T-cell (primary cell): Measurements from ENCODE around the gene SPG7. TPM values are rescaled to one million over a fixed set of nuclear protein-coding genes. Genes with fewer than 3 reads are reported as not detected.

Experiments
- ATAC-seq, 4 experiments: fragments of 200-7000 bp in 3 of 4; fragments of 150-1000 bp in 1 of 4; cut with Tn5 transposase; replicated peaks in 1 of 4; 1 replicate in 3 of 4; 2 replicates in 1 of 4; pipeline ENCODE4 v1.10.0; 2021; ENCODE audit warnings: moderate library complexity in 3 of 4, mild to moderate bottlenecking in 2 of 4, moderate number of reproducible peaks in 1 of 4
- CTCF ChIA-PET, 2 donors: fragments of 300-600 bp; sonication (Branson Sonifier 250); formaldehyde crosslinking; loops; one replicate each; lab custom pipeline; 2022; ENCODE audit warnings: antibody characterized with exemption in 2 of 2; lab: Charles Lee
- POLR2A ChIA-PET, 2 donors: fragments of 300-600 bp; sonication (Branson Sonifier 250); formaldehyde crosslinking; loops; one replicate each; lab custom pipeline; 2022; ENCODE audit warnings: antibody characterized with exemption in 2 of 2; lab: Charles Lee
- DNase-seq, 35 experiments: peaks; one replicate each; pipeline versions ENCODE4 v3.0.0 to v3.0.0-alpha.2; 2013 to 2023
- H3K27ac ChIP-seq: one replicate; pipeline ENCODE4 v1.5.1; 2013; ENCODE audit warnings: low read length
- H3K27me3 ChIP-seq, 2 experiments: replicated peaks in 1 of 2; 1 replicate in 1 of 2; 2 replicates in 1 of 2; pipeline versions ENCODE4 v1.6.1 to v1.7.0; 2013; ENCODE audit warnings: low read length in 1 of 2, mixed read lengths in 1 of 2; ENCODE audit not compliant: control insufficient read depth in 2 of 2, insufficient read depth in 2 of 2; ENCODE audit errors: extremely low read depth in 1 of 2
- H3K36me3 ChIP-seq, 2 donors: 1 replicate in 1 of 2; 2 replicates in 1 of 2; pipeline versions ENCODE4 v1.6.1 to v1.7.0; 2013; ENCODE audit warnings: low read length in 1 of 2; ENCODE audit not compliant: control insufficient read depth in 2 of 2, insufficient read depth in 1 of 2; ENCODE audit errors: extremely low read depth in 1 of 2
- H3K4me1 ChIP-seq, 2 experiments: 1 replicate in 1 of 2; 2 replicates in 1 of 2; pipeline versions ENCODE4 v1.6.1 to v1.7.0; 2013; ENCODE audit warnings: low read length in 2 of 2, mixed read lengths in 1 of 2; ENCODE audit not compliant: insufficient read depth in 2 of 2, control insufficient read depth in 1 of 2; ENCODE audit errors: extremely low read depth in 1 of 2
- H3K4me3 ChIP-seq, 2 donors: 1 replicate in 1 of 2; 2 replicates in 1 of 2; pipeline versions ENCODE4 v1.5.1 to v1.7.0; 2013; ENCODE audit warnings: mild to moderate bottlenecking in 2 of 2, low read length in 1 of 2, moderate library complexity in 1 of 2; ENCODE audit not compliant: control insufficient read depth in 1 of 2; ENCODE audit errors: extremely low read depth in 1 of 2
- H3K9me3 ChIP-seq: 2 replicates; pipeline ENCODE4 v1.7.0; 2013
- H3K27ac Mint-ChIP-seq, 2 donors: one replicate each; pipeline ENCODE4 v1.8.0; 2020 to 2021; ENCODE audit warnings: mild to moderate bottlenecking in 2 of 2, mixed read lengths in 2 of 2
- H3K27me3 Mint-ChIP-seq, 2 donors: one replicate each; pipeline ENCODE4 v1.8.0; 2021 to 2022; ENCODE audit warnings: mixed read lengths in 2 of 2
- H3K36me3 Mint-ChIP-seq: one replicate; pipeline ENCODE4 v1.8.0; 2021; ENCODE audit warnings: mixed read lengths
- H3K4me1 Mint-ChIP-seq, 3 donors: one replicate each; pipeline ENCODE4 v1.8.0; 2020 to 2022; ENCODE audit warnings: mixed read lengths in 3 of 3, mild to moderate bottlenecking in 1 of 3
- H3K4me3 Mint-ChIP-seq, 3 donors: one replicate each; pipeline ENCODE4 v1.8.0; 2020 to 2022; ENCODE audit warnings: mild to moderate bottlenecking in 3 of 3, mixed read lengths in 3 of 3, moderate library complexity in 3 of 3
- H3K9me3 Mint-ChIP-seq, 3 donors: one replicate each; pipeline ENCODE4 v1.8.0; 2020 to 2022; ENCODE audit warnings: mixed read lengths in 3 of 3
- WGBS: methylation state at CpG from one replicate; pipeline ENCODE4 v1.1.5; 2013; ENCODE audit warnings: missing lambda C conversion rate; ENCODE audit not compliant: insufficient coverage; 5-methylcytosine and 5-hydroxymethylcytosine counted together
- total RNA-seq, 35 experiments: library from RNA in 6 of 35; stranded (reverse) in 6 of 35; fragments of 120-200 nt in 1 of 35; gene quantifications; one replicate each; pipeline versions ENCODE4 v1.2.1 to v1.2.4 and lab custom pipeline; 2013 to 2026

SPG7 gene
- total RNA-seq, 5 donors from 2014 or later (not counting 1 experiment from before 2014, with no cell fraction given), result 161 to 203 (median 184) TPM

DNA sequence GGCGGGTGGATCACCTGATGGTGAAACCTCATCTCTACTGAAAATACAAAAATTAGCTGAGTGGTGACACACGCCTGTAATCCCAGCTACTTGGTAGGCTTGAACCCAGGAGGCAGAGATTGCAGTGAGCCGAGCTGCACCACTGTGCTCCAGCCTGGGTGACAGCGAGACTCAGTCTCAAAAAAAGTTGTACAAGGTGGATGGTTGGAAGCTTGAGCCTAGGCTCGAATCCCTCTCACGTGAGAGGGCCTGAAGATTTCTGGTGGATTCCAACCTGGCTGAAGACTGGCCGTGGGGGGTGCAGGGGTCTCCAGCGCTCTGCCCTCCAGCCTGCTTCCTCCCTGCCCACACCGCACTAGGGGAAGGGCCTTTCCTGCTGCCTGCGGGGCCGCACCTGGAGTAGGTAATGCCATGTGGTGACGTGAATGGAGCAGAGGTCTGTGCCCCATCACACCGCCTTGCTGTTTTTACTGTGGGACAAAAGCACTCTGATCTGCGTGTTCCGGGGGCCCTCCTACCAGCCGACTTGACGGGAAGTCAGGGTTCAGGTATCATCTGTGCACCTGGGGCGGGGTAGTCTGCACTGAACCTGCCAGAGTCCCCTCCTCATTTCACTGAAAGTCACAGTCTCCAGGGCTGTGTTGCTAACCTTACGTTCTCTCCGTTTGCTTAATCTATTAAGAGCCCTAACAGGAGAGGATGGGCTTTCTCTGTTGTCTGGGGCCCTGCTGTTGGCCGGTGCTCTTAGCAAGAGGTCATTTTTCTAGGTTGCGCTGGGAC is 56.5 kb downstream of the SPG7 start:
- H3K36me3 ChIP-seq, result peaks cover 16 to 38% of the 10 kb centered on the region in 2 donors
- CTCF ChIA-PET, result no interaction called here
- no peaks in the 10 kb centered on the region for H3K9me3 ChIP-seq
- H3K4me1 Mint-ChIP-seq, result peaks cover 52 to 59% (median 55%) of the 10 kb centered on the region in 3 donors
- H3K4me3 ChIP-seq, result no peak overlapping the region
- POLR2A ChIA-PET, result no interaction called here
- ATAC-seq (no peak), DNase-seq (no peak)
- H3K27me3 ChIP-seq, result peaks cover 0 to 5% of the 10 kb centered on the region in 2 experiments
- H3K4me1 ChIP-seq, result peaks cover 30 to 57% of the 10 kb centered on the region in 2 experiments
- H3K27ac ChIP-seq, result no peak overlapping the region
- H3K27ac Mint-ChIP-seq, result peak overlapping the region; percentile 22 to 73
- 67% methylated on average over 14 of the region's 22 CpGs for WGBS
- peaks cover 34% of the 10 kb centered on the region for H3K36me3 Mint-ChIP-seq
- no peaks in the 10 kb centered on the region for H3K27me3 Mint-ChIP-seq
- no peaks in the 10 kb centered on the region for H3K9me3 Mint-ChIP-seq
- H3K4me3 Mint-ChIP-seq, result peak overlapping the region in 2 of 3 donors; percentile 41 to 68

DNA sequence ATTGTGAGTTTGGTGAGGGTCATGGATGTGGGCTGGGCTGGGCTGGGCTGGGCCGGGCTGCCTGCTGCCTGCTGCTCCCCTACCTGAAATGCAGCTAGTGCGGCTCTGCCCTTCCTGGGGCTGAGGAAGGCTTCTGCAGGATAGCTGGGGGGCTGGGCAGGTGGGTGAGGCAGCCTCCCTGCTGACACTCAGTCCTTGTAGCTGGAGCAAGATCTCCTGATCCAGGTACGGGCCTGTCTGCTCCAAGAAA is 57.0 kb downstream of the SPG7 start:
- peak overlapping the region in 1 of 2 donors; percentile 38 for H3K4me3 ChIP-seq
- ChIA-PET POLR2A (no interaction called here), CTCF (no interaction called here)
- H3K27me3 ChIP-seq, result peaks cover 0 to 10% of the 10 kb centered on the region in 2 experiments
- Mint-ChIP-seq H3K4me1 (peaks cover 50 to 56% (median 53%) of the 10 kb centered on the region in 3 donors), H3K36me3 (peaks cover 34% of the 10 kb centered on the region), H3K4me3 (peak overlapping the region in 2 of 3 donors; percentile 41 to 68), H3K27ac (peak overlapping the region in 1 of 2 donors; percentile 15), H3K9me3 (no peaks in the 10 kb centered on the region), H3K27me3 (no peaks in the 10 kb centered on the region)
- no peak for DNase-seq
- H3K27ac ChIP-seq, result no peak overlapping the region
- peaks cover 29 to 54% of the 10 kb centered on the region in 2 experiments for H3K4me1 ChIP-seq
- no peaks in the 10 kb centered on the region for H3K9me3 ChIP-seq
- no peak for ATAC-seq
- H3K36me3 ChIP-seq, result peaks cover 16 to 38% of the 10 kb centered on the region in 2 donors
- 13% methylated on average over 1 of the region's 3 CpGs for WGBS

DNA sequence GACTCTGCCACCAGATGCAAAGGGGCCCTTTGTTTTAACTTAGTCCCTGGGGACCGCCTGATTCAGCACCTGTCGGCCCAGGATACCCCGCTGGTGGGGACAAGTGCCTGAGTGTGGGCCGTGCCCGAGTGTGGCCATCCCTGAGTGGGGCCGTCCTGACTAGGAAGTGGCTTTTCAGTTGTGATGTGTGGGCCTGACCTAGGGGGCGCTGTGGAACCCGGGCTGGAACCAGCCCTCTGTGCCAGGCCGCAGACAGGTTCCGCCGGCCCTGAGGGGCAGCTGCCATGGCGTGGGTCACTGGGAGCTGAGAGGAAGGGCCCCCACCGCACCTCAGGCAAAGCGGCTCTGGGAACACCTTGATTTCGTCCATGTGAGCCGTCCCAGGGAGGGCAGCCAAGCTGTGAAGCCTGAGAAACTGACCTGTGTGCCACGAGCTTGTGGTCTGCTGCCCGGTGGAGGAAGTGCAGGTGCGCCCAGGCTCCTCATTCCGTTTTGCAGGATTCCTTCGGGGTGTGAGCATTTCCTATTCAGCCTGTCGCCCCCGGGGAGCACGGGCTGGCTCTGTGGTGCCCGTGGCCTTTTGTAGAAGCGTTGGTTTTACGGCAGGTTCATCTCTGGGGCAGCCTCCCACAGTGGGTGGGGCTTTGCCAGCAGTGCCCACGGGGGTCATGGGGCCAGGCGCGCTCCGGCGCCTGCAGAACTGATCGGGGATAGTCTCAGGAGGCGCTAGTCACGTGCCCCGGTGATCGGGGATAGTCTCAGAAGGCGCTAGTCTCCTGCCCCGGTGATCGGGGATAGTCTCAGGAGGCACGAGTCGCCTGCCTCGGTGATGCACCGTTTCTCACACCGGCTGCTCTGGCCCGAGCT is 57.5 kb downstream of the SPG7 start:
- peak overlapping the region; percentile 34 to 68 (median 54) for H3K4me3 Mint-ChIP-seq
- peaks cover 50 to 56% (median 51%) of the 10 kb centered on the region in 3 donors for H3K4me1 Mint-ChIP-seq
- Histone ChIP-seq H3K9me3 (no peaks in the 10 kb centered on the region), H3K36me3 (peaks cover 16 to 38% of the 10 kb centered on the region in 2 donors), H3K4me1 (peaks cover 29 to 54% of the 10 kb centered on the region in 2 experiments), H3K4me3 (peak overlapping the region; percentile 14 to 38), H3K27me3 (peaks cover 0 to 15% of the 10 kb centered on the region in 2 experiments), H3K27ac (no peak overlapping the region)
- DNase-seq, result peak in 21 of 35 experiments; percentile 9 to 57 (median 32)
- POLR2A ChIA-PET, result no interaction called here
- 6% methylated on average over 43 of the region's 46 CpGs for WGBS
- CTCF ChIA-PET, result no interaction called here
- no peaks in the 10 kb centered on the region for H3K9me3 Mint-ChIP-seq
- H3K27me3 Mint-ChIP-seq, result no peaks in the 10 kb centered on the region
- H3K36me3 Mint-ChIP-seq, result peaks cover 34% of the 10 kb centered on the region
- H3K27ac Mint-ChIP-seq, result peak overlapping the region; percentile 15 to 39
- ATAC-seq, result peak; percentile 40 to 56 (median 52)

DNA sequence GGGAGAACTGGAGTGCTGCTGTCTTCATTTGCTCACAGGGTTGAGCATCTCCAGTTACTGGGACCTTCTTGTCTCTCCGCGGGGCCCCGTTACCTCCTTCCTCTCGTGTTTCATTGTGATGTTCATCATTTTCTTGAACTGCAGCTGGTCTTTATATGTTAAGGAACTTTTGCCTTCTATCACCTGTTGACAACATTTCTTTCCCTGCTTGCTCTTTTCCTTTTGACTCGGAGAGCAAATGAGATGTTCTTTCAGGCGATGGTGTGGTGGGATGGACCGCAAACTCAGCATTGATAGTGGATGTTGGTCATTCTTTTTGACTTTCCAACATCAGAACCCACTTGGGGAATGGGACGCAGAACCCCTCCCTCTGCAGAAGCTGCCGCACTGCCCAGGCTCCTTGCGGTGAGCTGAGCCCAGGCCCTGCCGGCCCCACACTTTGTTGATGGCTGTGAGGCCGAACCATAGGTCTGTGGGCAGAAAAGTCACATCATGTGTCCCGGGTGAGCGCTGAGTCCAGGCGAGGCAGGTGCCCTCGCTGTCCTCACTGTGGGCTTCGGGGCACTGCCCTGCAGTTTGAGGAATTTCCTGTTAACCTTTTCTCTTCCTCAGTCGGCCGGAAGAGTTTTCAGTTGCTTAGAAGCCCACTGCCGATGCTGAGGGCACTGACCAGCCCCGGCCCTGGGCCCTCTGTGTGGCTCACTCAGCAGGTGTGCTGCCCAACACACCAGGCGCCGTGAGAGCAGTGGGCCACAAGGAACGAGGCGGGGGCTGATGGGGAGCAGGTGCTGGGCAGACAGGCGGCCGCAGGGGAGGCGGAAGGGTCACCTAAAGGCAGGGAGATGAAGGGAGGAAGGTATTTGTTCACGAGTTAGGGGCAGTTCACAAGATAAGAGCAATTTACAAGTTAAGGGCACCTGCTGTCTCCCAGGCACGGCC is 59.7 kb downstream of the SPG7 start:
- Histone ChIP-seq H3K4me1 (peaks cover 19 to 51% of the 10 kb centered on the region in 2 experiments), H3K36me3 (peaks cover 6 to 20% of the 10 kb centered on the region in 2 donors), H3K4me3 (no peak overlapping the region), H3K9me3 (no peaks in the 10 kb centered on the region), H3K27me3 (peaks cover 0 to 27% of the 10 kb centered on the region in 2 experiments), H3K27ac (no peak overlapping the region)
- peaks cover 2 to 11% of the 10 kb centered on the region in 2 donors for H3K27me3 Mint-ChIP-seq
- CTCF ChIA-PET, result no interaction called here
- peaks cover 17% of the 10 kb centered on the region for H3K36me3 Mint-ChIP-seq
- POLR2A ChIA-PET, result interaction anchor here in 1 of 2 donors (0.5 kb wide), 1 partner anchor 60 kb away, joined by 4 read pairs; no protein-coding TSS in a partner anchor
- DNase-seq (no peak), ATAC-seq (no peak)
- H3K9me3 Mint-ChIP-seq, result no peaks in the 10 kb centered on the region
- no peak overlapping the region for H3K4me3 Mint-ChIP-seq
- peaks cover 43 to 52% (median 51%) of the 10 kb centered on the region in 3 donors for H3K4me1 Mint-ChIP-seq
- H3K27ac Mint-ChIP-seq, result no peak overlapping the region
- 90% methylated on average over 21 of the region's 30 CpGs for WGBS

DNA sequence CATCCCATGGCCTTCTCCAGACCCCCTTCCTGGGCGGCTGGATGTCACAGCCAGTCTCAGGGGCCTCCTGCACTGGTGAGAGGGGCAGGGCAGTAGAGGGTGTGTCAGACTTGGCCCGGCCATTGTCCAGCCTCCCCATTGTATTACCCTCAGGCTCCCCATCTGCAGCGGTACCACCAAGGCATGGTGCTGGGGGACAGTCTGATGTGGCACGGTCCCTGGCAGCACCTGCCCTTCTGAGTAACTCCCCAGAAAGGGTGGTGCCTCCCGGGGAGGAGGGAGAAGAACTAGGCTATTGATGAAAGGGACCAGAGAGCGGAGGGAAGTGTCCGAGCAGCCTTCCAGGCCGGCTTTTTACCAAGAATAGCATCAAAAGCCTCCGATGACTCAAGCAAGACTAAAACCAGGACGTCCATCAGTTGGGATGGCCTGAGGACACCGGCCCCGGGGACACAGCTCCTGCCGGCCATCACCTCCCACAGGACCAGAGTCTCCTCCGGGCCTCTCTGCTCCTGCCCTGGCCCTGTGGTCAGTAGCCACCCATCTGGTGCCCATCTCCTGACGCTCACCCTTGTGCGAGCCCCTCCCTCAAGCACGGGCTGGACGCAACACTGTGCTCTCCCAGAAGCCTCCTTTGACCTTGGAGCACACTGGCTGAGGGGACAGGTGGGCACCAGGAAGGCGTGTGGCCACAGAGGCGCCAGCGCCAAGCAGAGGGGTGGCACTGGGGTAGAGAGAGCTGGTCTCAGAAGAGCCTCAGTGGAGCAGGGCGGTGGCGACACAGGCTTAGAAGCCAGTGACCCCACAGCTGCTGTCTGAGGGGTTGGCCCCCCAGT is 61.5 kb downstream of the SPG7 start:
- 90% methylated on average over 17 of the region's 23 CpGs for WGBS
- POLR2A ChIA-PET, result no interaction called here
- Mint-ChIP-seq H3K27me3 (peaks cover 5 to 22% of the 10 kb centered on the region in 2 donors), H3K4me1 (peaks cover 30 to 42% (median 42%) of the 10 kb centered on the region in 3 donors), H3K9me3 (no peaks in the 10 kb centered on the region), H3K4me3 (no peak overlapping the region), H3K36me3 (peaks cover 5% of the 10 kb centered on the region), H3K27ac (no peak overlapping the region)
- Histone ChIP-seq H3K27me3 (peaks cover 0 to 44% of the 10 kb centered on the region in 2 experiments), H3K4me3 (no peak overlapping the region), H3K4me1 (peaks cover 13 to 45% of the 10 kb centered on the region in 2 experiments), H3K9me3 (no peaks in the 10 kb centered on the region), H3K27ac (no peak overlapping the region), H3K36me3 (peaks cover under 1 to 2% of the 10 kb centered on the region in 2 donors)
- ATAC-seq (no peak), DNase-seq (no peak)
- CTCF ChIA-PET, result no interaction called here
